ENCODE results near the gene PSMB8.
"Not testable (repeated sequence)": the region's sequence is repeated elsewhere in the genome, so short reads cannot be mapped to it uniquely, and the experiment has no call there.

PSMB8 gene

DNA sequence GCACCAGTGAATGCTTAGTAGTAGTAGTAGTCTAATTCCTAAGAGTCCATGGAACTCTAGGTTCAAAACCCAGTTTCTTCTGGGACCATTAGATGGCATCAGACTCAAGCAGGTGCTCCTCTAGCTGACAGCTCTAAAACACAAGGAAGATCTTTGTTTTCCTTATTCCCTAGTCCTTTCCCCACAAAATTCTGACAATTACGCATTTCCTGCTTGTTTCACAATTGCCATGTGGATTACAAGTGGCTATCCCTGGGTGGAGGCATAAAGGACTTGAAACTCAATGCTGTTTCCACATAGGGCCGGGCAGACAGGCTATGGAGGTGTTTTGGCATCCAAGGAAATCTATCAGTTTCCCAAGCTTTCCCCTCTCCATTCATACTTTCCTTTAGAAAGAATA, 17.9 kb downstream of the PSMB8 start:
- Histone ChIP-seq H3K9me3 (ENCODE audit: control insufficient read depth, low read length) (no peaks in the 10 kb centered on the region), H3K4me1 (ENCODE audit: control insufficient read depth, insufficient read depth, low read length, poor library complexity, severe bottlenecking) (no peaks in the 10 kb centered on the region), H3K27me3 (replicated peaks; ENCODE audit: control insufficient read depth, insufficient read depth, low read length, poor library complexity, severe bottlenecking) (no peaks in the 10 kb centered on the region), H3K36me3 (ENCODE audit: control insufficient read depth, insufficient read depth, low read length) (peaks cover 35% of the 10 kb centered on the region), H3K27ac (ENCODE audit: insufficient read depth, low read length, poor library complexity, severe bottlenecking) (no peak overlapping the region), H3K4me3 (ENCODE audit: insufficient read depth, low read depth, low read length, poor library complexity, severe bottlenecking) (no peak overlapping the region)
- no peak for DNase-seq

DNA sequence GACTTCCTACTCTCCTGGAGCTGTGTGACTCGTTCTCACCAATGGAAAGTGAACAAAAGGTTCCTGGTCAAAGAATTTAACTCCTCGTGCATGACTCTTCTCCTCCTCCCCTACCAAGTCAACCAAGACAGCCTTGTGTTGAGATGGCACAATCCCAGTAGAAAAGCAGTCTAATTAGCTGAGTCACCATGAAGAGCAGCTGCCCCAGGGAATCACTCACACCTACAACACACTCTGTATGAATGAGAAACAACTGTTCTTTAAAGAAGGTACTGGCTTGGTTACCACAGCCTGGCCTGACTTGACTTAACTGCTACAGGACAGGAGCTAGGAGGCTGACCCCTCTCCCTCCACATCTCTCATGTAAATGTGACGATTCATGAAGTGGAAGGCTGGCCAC, 24.1 kb downstream of the PSMB8 start:
- Histone ChIP-seq H3K9me3 (ENCODE audit: control insufficient read depth, low read length) (no peaks in the 10 kb centered on the region), H3K4me1 (ENCODE audit: control insufficient read depth, insufficient read depth, low read length, poor library complexity, severe bottlenecking) (no peaks in the 10 kb centered on the region), H3K27ac (ENCODE audit: insufficient read depth, low read length, poor library complexity, severe bottlenecking) (no peak overlapping the region), H3K27me3 (replicated peaks; ENCODE audit: control insufficient read depth, insufficient read depth, low read length, poor library complexity, severe bottlenecking) (no peaks in the 10 kb centered on the region), H3K4me3 (ENCODE audit: insufficient read depth, low read depth, low read length, poor library complexity, severe bottlenecking) (no peak overlapping the region), H3K36me3 (ENCODE audit: control insufficient read depth, insufficient read depth, low read length) (no peaks in the 10 kb centered on the region)
- no peak for DNase-seq

- no peaks in the 10 kb centered on the region for H3K4me1 ChIP-seq (ENCODE audit: control insufficient read depth, insufficient read depth, low read length, poor library complexity, severe bottlenecking)
- H3K4me3 ChIP-seq (ENCODE audit: insufficient read depth, low read depth, low read length, poor library complexity, severe bottlenecking) = no peak overlapping the region
- DNase-seq = no peak
- no peak overlapping the region for H3K27ac ChIP-seq (ENCODE audit: insufficient read depth, low read length, poor library complexity, severe bottlenecking)
- H3K9me3 ChIP-seq (ENCODE audit: control insufficient read depth, low read length) = no peaks in the 10 kb centered on the region
- no peaks in the 10 kb centered on the region for H3K27me3 ChIP-seq (replicated peaks; ENCODE audit: control insufficient read depth, insufficient read depth, low read length, poor library complexity, severe bottlenecking)
- no peaks in the 10 kb centered on the region for H3K36me3 ChIP-seq (ENCODE audit: control insufficient read depth, insufficient read depth, low read length)
Observed at GRCh38 chr6:32818867-32819266, 25.0 kb downstream of the PSMB8 start.

GRCh38 chr6:32816746-32817204, 27.1 kb downstream of the PSMB8 start, which contains the start of gene HLA-DOB:
HLA-DOB (minus strand) TSS chr6:32817002; CDS start chr6:32816951, 51 bp downstream.
- no peak for DNase-seq

DNA sequence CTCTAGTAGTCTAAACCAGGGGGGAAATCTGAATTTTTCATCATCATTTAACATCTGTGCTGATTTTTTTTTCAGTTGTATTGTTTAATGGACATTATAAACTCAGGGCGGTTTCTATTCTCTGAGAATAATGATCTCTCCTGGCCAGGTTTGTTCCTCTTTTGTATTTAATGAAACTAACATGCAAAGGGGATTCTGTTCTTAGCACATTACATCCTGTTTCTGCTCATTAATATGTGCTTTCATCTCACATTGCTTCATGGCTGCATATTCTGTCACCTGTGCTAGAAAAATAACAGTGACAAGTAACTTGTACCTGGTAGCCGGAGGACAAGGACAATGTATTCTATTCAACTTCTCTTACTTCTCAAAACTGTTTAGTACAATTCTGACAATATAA, 27.9 kb downstream of the PSMB8 start:
- H3K4me1 ChIP-seq (ENCODE audit: control insufficient read depth, insufficient read depth, low read length, poor library complexity, severe bottlenecking) = no peaks in the 10 kb centered on the region
- no peaks in the 10 kb centered on the region for H3K27me3 ChIP-seq (replicated peaks; ENCODE audit: control insufficient read depth, insufficient read depth, low read length, poor library complexity, severe bottlenecking)
- no peak for DNase-seq
- H3K4me3 ChIP-seq (ENCODE audit: insufficient read depth, low read depth, low read length, poor library complexity, severe bottlenecking) = no peak overlapping the region
- no peaks in the 10 kb centered on the region for H3K9me3 ChIP-seq (ENCODE audit: control insufficient read depth, low read length)
- no peak overlapping the region for H3K27ac ChIP-seq (ENCODE audit: insufficient read depth, low read length, poor library complexity, severe bottlenecking)
- no peaks in the 10 kb centered on the region for H3K36me3 ChIP-seq (ENCODE audit: control insufficient read depth, insufficient read depth, low read length)

More at GRCh38 chr6:32816746-32817204, 27.1 kb downstream of the PSMB8 start, which contains the start of gene HLA-DOB:
- Histone ChIP-seq H3K36me3 (ENCODE audit: control insufficient read depth, insufficient read depth, low read length) (no peaks in the 10 kb centered on the region), H3K4me3 (ENCODE audit: insufficient read depth, low read depth, low read length, poor library complexity, severe bottlenecking) (no peak within 1 kb of the TSS), H3K27me3 (replicated peaks; ENCODE audit: control insufficient read depth, insufficient read depth, low read length, poor library complexity, severe bottlenecking) (no peaks in the 10 kb centered on the region), H3K4me1 (ENCODE audit: control insufficient read depth, insufficient read depth, low read length, poor library complexity, severe bottlenecking) (no peaks in the 10 kb centered on the region), H3K27ac (ENCODE audit: insufficient read depth, low read length, poor library complexity, severe bottlenecking) (no peak within 1 kb of the TSS), H3K9me3 (ENCODE audit: control insufficient read depth, low read length) (no peaks in the 10 kb centered on the region)

DNA sequence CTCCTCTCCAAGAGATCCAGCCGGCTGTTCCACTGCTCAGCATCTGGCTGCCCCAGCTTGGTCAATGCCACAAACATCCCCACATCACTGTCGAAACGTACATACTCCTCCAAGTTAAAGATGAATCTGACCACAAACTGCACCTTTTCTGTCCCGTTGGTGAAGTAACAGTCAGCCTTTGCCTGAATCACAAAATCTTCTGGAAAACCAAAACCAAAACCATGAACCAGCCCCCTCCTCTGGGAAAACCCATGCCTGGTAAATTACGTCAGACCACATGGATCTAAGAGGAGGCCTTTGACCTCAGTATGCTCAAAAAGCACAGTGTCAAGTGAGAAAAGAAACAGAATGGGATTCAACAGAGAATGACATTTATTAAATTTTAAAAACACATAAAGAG, 28.7 kb downstream of the PSMB8 start:
- Histone ChIP-seq H3K4me1 (ENCODE audit: control insufficient read depth, insufficient read depth, low read length, poor library complexity, severe bottlenecking) (no peaks in the 10 kb centered on the region), H3K27me3 (replicated peaks; ENCODE audit: control insufficient read depth, insufficient read depth, low read length, poor library complexity, severe bottlenecking) (no peaks in the 10 kb centered on the region), H3K9me3 (ENCODE audit: control insufficient read depth, low read length) (no peaks in the 10 kb centered on the region), H3K4me3 (ENCODE audit: insufficient read depth, low read depth, low read length, poor library complexity, severe bottlenecking) (no peak overlapping the region), H3K27ac (ENCODE audit: insufficient read depth, low read length, poor library complexity, severe bottlenecking) (no peak overlapping the region), H3K36me3 (ENCODE audit: control insufficient read depth, insufficient read depth, low read length) (no peaks in the 10 kb centered on the region)
- DNase-seq = no peak

- no peak for DNase-seq
- Histone ChIP-seq H3K4me3 (ENCODE audit: insufficient read depth, low read depth, low read length, poor library complexity, severe bottlenecking) (no peak overlapping the region), H3K27ac (ENCODE audit: insufficient read depth, low read length, poor library complexity, severe bottlenecking) (no peak overlapping the region), H3K9me3 (ENCODE audit: control insufficient read depth, low read length) (no peaks in the 10 kb centered on the region), H3K36me3 (ENCODE audit: control insufficient read depth, insufficient read depth, low read length) (no peaks in the 10 kb centered on the region), H3K27me3 (replicated peaks; ENCODE audit: control insufficient read depth, insufficient read depth, low read length, poor library complexity, severe bottlenecking) (no peaks in the 10 kb centered on the region), H3K4me1 (ENCODE audit: control insufficient read depth, insufficient read depth, low read length, poor library complexity, severe bottlenecking) (no peaks in the 10 kb centered on the region)
Observed at GRCh38 chr6:32814145-32814544, 29.7 kb downstream of the PSMB8 start.

- no peaks in the 10 kb centered on the region for H3K4me1 ChIP-seq (ENCODE audit: control insufficient read depth, insufficient read depth, low read length, poor library complexity, severe bottlenecking)
- H3K36me3 ChIP-seq (ENCODE audit: control insufficient read depth, insufficient read depth, low read length) = no peaks in the 10 kb centered on the region
- no peaks in the 10 kb centered on the region for H3K9me3 ChIP-seq (ENCODE audit: control insufficient read depth, low read length)
- DNase-seq = no peak
- no peak overlapping the region for H3K27ac ChIP-seq (ENCODE audit: insufficient read depth, low read length, poor library complexity, severe bottlenecking)
- no peak overlapping the region for H3K4me3 ChIP-seq (ENCODE audit: insufficient read depth, low read depth, low read length, poor library complexity, severe bottlenecking)
- H3K27me3 ChIP-seq (replicated peaks; ENCODE audit: control insufficient read depth, insufficient read depth, low read length, poor library complexity, severe bottlenecking) = no peaks in the 10 kb centered on the region
Observed at GRCh38 chr6:32809171-32809570, 34.7 kb downstream of the PSMB8 start.

DNA sequence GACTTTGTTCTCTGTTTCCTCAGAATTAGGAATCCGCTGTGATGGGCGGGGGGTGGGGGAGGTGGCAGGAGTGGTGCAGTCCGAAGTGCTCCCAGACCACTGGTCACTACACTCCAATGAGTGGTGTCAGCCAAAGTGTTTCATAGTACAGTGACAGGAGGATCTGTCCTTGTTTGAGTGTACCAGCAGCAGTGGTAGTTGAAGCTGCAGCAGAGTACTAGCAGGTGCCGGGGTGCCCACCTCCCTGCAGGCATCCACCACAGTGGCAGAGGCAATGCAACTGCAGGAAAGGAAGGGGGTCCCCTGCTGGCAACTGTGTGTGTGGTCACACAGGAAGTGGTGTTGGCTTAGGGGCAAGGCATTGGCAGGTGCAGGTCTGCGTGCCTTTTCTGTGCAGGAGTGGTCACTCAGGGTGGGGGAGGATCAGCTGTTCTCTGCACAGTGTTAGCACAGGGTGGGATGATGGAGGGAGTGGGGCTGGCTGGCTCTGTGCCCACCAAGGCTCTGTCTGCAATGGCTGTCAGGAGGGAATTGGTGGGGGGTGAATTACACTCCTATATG, 36.7 kb downstream of the PSMB8 start:
- Histone ChIP-seq H3K4me1 (ENCODE audit: control insufficient read depth, insufficient read depth, low read length, poor library complexity, severe bottlenecking) (no peaks in the 10 kb centered on the region), H3K9me3 (ENCODE audit: control insufficient read depth, low read length) (no peaks in the 10 kb centered on the region), H3K36me3 (ENCODE audit: control insufficient read depth, insufficient read depth, low read length) (no peaks in the 10 kb centered on the region), H3K4me3 (ENCODE audit: insufficient read depth, low read depth, low read length, poor library complexity, severe bottlenecking) (no peak overlapping the region), H3K27me3 (replicated peaks; ENCODE audit: control insufficient read depth, insufficient read depth, low read length, poor library complexity, severe bottlenecking) (peaks cover 5% of the 10 kb centered on the region), H3K27ac (ENCODE audit: insufficient read depth, low read length, poor library complexity, severe bottlenecking) (no peak overlapping the region)
- no peak for DNase-seq

DNA sequence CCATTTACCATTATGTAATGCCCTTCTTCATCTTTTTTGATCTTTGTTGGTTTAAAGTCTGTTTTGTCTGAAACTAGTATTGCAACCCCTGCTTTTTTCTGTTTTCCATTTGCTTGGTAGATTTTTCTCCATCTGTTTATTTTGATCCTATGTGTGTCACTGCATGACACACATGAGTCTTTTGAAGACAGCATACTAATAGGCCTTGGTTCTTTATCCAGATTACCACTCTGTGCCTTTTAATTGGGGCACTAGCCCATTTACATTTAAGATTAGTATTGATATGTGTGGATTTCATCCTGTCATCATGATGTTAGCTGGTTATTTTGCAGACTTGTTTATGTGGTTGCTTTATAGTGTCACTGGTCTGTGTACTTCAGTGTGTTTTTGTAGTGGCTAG, 38.4 kb downstream of the PSMB8 start:
- H3K9me3 ChIP-seq (ENCODE audit: control insufficient read depth, low read length) = not testable (repeated sequence)

More for the DNA sequence above, 38.4 kb downstream of the PSMB8 start:
- not testable (repeated sequence) for H3K36me3 ChIP-seq (ENCODE audit: control insufficient read depth, insufficient read depth, low read length); H3K4me1 ChIP-seq (ENCODE audit: control insufficient read depth, insufficient read depth, low read length, poor library complexity, severe bottlenecking); DNase-seq; H3K27ac ChIP-seq (ENCODE audit: insufficient read depth, low read length, poor library complexity, severe bottlenecking); H3K27me3 ChIP-seq (replicated peaks; ENCODE audit: control insufficient read depth, insufficient read depth, low read length, poor library complexity, severe bottlenecking); H3K4me3 ChIP-seq (ENCODE audit: insufficient read depth, low read depth, low read length, poor library complexity, severe bottlenecking)

Data from effector memory CD4-positive, alpha-beta T cell (primary cell).